HepG2 (cell line): Measurements from ENCODE around the gene TAL2.

Experiments
- FIP1L1 ChIP-seq: fragments of 200-400 bp; formaldehyde crosslinking; IDR thresholded peaks from 2 replicates; pipeline ENCODE4 v1.6.1; 2018; ENCODE audit warnings: low read depth, mild to moderate bottlenecking, low read length, moderate library complexity, borderline replicate concordance; ENCODE audit not compliant: insufficient read depth
- HNRNPK ChIP-seq: fragments of 200-400 bp; formaldehyde crosslinking; IDR thresholded peaks from 2 replicates; pipeline ENCODE4 v1.6.1; 2018; ENCODE audit warnings: low read length, low read depth, moderate library complexity, mild to moderate bottlenecking; ENCODE audit not compliant: poor library complexity, severe bottlenecking
- HOXD1 ChIP-seq: sonication (generic); formaldehyde crosslinking; IDR thresholded peaks from 2 replicates; pipeline ENCODE4 v1.5.0; 2020; ENCODE audit warnings: missing genetic modification reagents
- KDM5A ChIP-seq: fragments of 200-600 bp; sonication (generic); IDR thresholded peaks from 2 replicates; pipeline ENCODE4 v1.7.0; 2018; ENCODE audit warnings: antibody characterized with exemption, mild to moderate bottlenecking, low read length, borderline replicate concordance
- MYC ChIP-seq: sonication (generic); formaldehyde crosslinking; IDR thresholded peaks from 2 replicates; pipeline ENCODE4 v1.9.0; 2021; ENCODE audit warnings: missing genetic modification reagents, borderline replicate concordance
- SETDB1 ChIP-seq: sonication (generic); formaldehyde crosslinking; IDR thresholded peaks from 2 replicates; pipeline ENCODE4 v1.5.1; 2020; ENCODE audit warnings: missing genetic modification reagents, mild to moderate bottlenecking, borderline replicate concordance
- SIX1 ChIP-seq: sonication (generic); formaldehyde crosslinking; IDR thresholded peaks from 2 replicates; pipeline ENCODE4 v1.4.0; 2020; ENCODE audit warnings: missing genetic modification reagents, borderline replicate concordance
- TOE1 ChIP-seq: sonication (generic); formaldehyde crosslinking; IDR thresholded peaks from 2 replicates; pipeline ENCODE4 v1.4.0; 2020; ENCODE audit warnings: mild to moderate bottlenecking, missing genetic modification reagents
- TF ChIP-seq, protein P1 (sequence below), 2 experiments: sonication (generic) in 1 of 2; formaldehyde crosslinking in 1 of 2; IDR thresholded peaks; 2 replicates each; pipeline versions ENCODE4 v1.4.0 to v1.6.1; 2018 to 2020; ENCODE audit warnings: missing genetic modification reagents in 2 of 2, borderline replicate concordance in 1 of 2, low read depth in 1 of 2, mild to moderate bottlenecking in 1 of 2, missing biosample characterization in 1 of 2

DNA sequence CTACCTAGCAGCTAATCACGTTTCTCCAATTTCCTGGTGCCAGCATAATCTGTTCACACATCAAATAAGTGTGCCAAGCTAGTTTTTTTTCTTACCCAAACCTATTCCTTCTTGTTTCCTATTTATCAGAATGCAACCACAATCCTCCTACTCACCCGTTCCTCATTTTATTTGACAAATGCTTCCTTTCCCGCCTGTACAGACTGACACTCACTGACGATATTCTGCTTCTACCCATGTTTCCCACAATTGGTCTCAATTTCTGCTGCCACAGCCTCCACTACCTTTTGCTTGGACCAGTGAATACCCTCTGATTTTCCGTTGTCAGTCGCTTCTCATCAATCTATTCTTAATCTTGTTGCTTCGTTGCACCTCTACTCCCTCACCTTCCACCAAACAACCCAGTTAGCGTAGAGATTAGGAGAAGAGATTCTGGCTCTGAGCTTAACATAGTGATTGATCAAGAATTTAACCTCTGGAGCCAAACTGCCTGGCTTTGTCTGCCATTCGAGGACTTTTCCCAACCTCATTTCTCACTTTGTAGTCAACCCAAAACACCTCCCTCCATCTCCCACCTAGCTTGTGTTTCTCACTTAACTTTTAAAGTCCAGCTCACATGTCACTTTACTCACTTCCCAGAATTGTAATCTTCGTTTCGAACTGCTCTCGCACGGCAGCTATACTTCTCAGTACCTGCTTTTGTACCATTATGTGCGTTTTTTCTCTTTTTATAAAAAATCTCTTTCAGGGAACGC lies 31.4 kb downstream of the TAL2 start:
- TF ChIP-seq HOXD1 (CRISPR knock-in tag) (no peak), SETDB1 (CRISPR knock-in tag) (no peak), TOE1 (CRISPR knock-in tag) (no peak), MYC (no peak), KDM5A (no peak; the same call in 1 of the 2 replicates), HNRNPK (no peak), FIP1L1 (no peak), SIX1 (CRISPR knock-in tag) (no peak)
- TF ChIP-seq, protein P1, sequence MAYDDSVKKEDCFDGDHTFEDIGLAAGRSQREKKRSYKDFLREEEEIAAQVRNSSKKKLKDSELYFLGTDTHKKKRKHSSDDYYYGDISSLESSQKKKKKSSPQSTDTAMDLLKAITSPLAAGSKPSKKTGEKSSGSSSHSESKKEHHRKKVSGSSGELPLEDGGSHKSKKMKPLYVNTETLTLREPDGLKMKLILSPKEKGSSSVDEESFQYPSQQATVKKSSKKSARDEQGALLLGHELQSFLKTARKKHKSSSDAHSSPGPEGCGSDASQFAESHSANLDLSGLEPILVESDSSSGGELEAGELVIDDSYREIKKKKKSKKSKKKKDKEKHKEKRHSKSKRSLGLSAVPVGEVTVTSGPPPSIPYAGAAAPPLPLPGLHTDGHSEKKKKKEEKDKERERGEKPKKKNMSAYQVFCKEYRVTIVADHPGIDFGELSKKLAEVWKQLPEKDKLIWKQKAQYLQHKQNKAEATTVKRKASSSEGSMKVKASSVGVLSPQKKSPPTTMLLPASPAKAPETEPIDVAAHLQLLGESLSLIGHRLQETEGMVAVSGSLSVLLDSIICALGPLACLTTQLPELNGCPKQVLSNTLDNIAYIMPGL (CRISPR knock-in tag; IDR thresholded peaks at IDR 0.05; ENCODE audit: borderline replicate concordance in 1 of 2, low read depth in 1 of 2): no peak
